Esophagus muscularis mucosa (tissue), 4 donors: ENCODE measurements around the gene DSCAM. TPM values are rescaled to one million over a fixed set of nuclear protein-coding genes. Genes with fewer than 3 reads are reported as not detected.

ENCODE experiments used
- DNase-seq: peaks from one replicate; pipeline ENCODE4 v3.0.0-alpha.2; 2017; ENCODE audit errors: extremely low spot score
- H3K27ac ChIP-seq, 4 donors: fragments of 200-600 bp; sonication (generic); replicated peaks in 1 of 4; 1 replicate in 3 of 4; 2 replicates in 1 of 4; pipeline ENCODE4 v1.5.1; 2016 to 2019; ENCODE audit warnings: mild to moderate bottlenecking in 1 of 4
- H3K27me3 ChIP-seq, 4 donors: fragments of 200-600 bp; sonication (generic); one replicate each; pipeline versions ENCODE4 v1.5.1 to v1.6.0; 2016 to 2019
- H3K36me3 ChIP-seq, 4 donors: fragments of 200-600 bp; sonication (generic); one replicate each; pipeline ENCODE4 v1.5.1; 2016 to 2019
- H3K4me1 ChIP-seq, 4 donors: fragments of 200-600 bp; sonication (generic); one replicate each; pipeline ENCODE4 v1.5.1; 2016 to 2019
- H3K4me3 ChIP-seq, 4 donors: fragments of 200-600 bp; sonication (generic); 1 replicate in 2 of 4; 2 replicates in 2 of 4; pipeline ENCODE4 v1.5.1; 2016 to 2019; ENCODE audit warnings: mild to moderate bottlenecking in 4 of 4, moderate library complexity in 1 of 4
- H3K9me3 ChIP-seq, 4 donors: fragments of 200-600 bp; sonication (generic); 1 replicate in 3 of 4; 2 replicates in 1 of 4; pipeline ENCODE4 v1.5.1; 2016 to 2019
- EP300 ChIP-seq: sonication (generic); formaldehyde crosslinking; IDR thresholded peaks from one replicate; pipeline ENCODE4 v1.6.1; 2017; ENCODE audit warnings: antibody characterized with exemption
- POLR2A ChIP-seq: fragments of 450-650 bp; IDR thresholded peaks from one replicate; pipeline ENCODE4 v1.6.1; 2017; ENCODE audit warnings: antibody characterized with exemption, moderate library complexity, mild to moderate bottlenecking, low read depth
- POLR2AphosphoS5 ChIP-seq, 2 donors: sonication (generic); formaldehyde crosslinking; IDR thresholded peaks; one replicate each; pipeline ENCODE4 v1.6.1; 2017; ENCODE audit warnings: antibody characterized with exemption in 2 of 2
- WGBS: methylation state at CpG from one replicate; pipeline ENCODE4 v1.1.5; 2018; 5-methylcytosine and 5-hydroxymethylcytosine counted together
- intact Hi-C: fragments of 100-400 bp; cut with DNase I; formaldehyde crosslinking; loops from one replicate; pipeline ENCODE4 v1.15.1; 2023
- total RNA-seq, 4 donors: library from RNA; depleted of rRNA; stranded (reverse); fragments of >200 nt; gene quantifications; one replicate each; pipeline versions ENCODE4 v1.1.0 to v1.2.1, GENCODE V29; 2016
- TF ChIP-seq, protein P1 (sequence below), 3 experiments: fragments of 200-600 bp in 2 of 3; fragments of 450-650 bp in 1 of 3; sonication (generic) in 2 of 3; IDR thresholded peaks; one replicate each; pipeline ENCODE4 v1.5.1; 2017 to 2019; ENCODE audit warnings: antibody characterized with exemption in 3 of 3, mild to moderate bottlenecking in 2 of 3, moderate library complexity in 1 of 3

The DSCAM gene
- total RNA-seq, 4 donors from 2014 or later: 0.06 to 0.42 (median 0.17) TPM; not detected in 1

DNA sequence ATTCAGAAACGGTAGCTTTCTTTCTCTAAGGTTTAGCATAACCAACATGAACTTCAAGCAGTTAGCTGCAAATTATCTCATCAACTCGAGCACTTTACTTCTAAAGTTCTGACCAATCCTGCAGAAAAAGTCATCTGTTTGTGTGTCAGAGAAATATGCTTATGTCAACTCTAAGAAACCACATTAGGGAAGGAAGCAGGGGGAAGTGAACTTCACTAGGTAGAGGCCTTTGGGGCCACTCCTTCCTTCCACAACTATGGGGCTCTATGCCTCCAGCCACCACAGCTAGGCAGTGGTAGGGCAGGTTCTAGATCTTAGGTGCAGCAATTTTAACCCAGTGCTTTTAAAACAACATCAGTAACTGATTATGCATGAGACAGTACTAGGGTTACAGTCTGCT lies 375.9 kb downstream of the DSCAM start:
- Histone ChIP-seq H3K27me3 (no peaks in the 10 kb centered on the region), H3K27ac (no peak overlapping the region), H3K36me3 (no peaks in the 10 kb centered on the region), H3K4me3 (no peak overlapping the region), H3K9me3 (no peaks in the 10 kb centered on the region), H3K4me1 (no peaks in the 10 kb centered on the region)
- TF ChIP-seq, protein P1, sequence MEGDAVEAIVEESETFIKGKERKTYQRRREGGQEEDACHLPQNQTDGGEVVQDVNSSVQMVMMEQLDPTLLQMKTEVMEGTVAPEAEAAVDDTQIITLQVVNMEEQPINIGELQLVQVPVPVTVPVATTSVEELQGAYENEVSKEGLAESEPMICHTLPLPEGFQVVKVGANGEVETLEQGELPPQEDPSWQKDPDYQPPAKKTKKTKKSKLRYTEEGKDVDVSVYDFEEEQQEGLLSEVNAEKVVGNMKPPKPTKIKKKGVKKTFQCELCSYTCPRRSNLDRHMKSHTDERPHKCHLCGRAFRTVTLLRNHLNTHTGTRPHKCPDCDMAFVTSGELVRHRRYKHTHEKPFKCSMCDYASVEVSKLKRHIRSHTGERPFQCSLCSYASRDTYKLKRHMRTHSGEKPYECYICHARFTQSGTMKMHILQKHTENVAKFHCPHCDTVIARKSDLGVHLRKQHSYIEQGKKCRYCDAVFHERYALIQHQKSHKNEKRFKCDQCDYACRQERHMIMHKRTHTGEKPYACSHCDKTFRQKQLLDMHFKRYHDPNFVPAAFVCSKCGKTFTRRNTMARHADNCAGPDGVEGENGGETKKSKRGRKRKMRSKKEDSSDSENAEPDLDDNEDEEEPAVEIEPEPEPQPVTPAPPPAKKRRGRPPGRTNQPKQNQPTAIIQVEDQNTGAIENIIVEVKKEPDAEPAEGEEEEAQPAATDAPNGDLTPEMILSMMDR (IDR thresholded peaks at IDR 0.05): no peak
- TF ChIP-seq EP300: no peak
- no peak for TF ChIP-seq POLR2AphosphoS5 (IDR thresholded peaks at IDR 0.05)
- TF ChIP-seq POLR2A: no peak
- no peak for DNase-seq
- intact Hi-C loops: no loop called here
- 67% methylated on average over 2 of the region's 2 CpGs for WGBS

DNA sequence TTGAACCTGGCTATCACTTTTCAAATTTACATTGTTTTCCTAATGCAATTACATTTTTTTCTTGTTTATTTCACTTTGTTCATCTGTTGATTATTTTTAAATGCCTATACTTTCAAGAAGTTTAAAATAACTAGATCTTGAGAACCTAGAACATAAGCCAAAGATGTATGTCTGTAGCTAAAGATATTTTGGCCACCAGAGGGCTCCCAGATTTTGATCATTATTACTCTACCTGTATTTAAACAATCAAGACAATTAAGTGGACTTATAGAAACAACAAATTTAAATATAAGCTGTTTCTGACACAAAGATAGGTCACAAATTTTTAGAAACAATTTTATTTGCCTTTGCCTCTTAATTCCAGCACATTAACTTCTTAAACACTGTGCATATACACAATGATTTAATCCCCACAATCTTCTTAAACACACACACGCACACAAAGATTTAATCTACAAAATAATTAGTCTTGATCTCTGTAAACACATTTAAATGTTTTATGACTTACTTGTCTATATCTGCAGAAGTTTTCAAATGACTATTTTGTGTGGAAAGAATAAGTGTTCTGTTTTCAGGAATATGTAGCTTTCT lies 380.0 kb downstream of the DSCAM start:
- no peak for DNase-seq
- H3K4me1 ChIP-seq: no peaks in the 10 kb centered on the region
- no peaks in the 10 kb centered on the region for H3K36me3 ChIP-seq
- H3K27ac ChIP-seq: no peak overlapping the region
- intact Hi-C loops: no loop called here
- no peak for TF ChIP-seq EP300
- TF ChIP-seq, protein P1 (IDR thresholded peaks at IDR 0.05): peak; percentile 9 to 41 (median 17)
- no peak for TF ChIP-seq POLR2AphosphoS5 (IDR thresholded peaks at IDR 0.05)
- WGBS: 81% methylated on average over 1 of the region's 1 CpG
- H3K27me3 ChIP-seq: peaks cover 0 to 9% (median 0%) of the 10 kb centered on the region in 4 donors
- H3K9me3 ChIP-seq: no peaks in the 10 kb centered on the region
- H3K4me3 ChIP-seq: no peak overlapping the region

DNA sequence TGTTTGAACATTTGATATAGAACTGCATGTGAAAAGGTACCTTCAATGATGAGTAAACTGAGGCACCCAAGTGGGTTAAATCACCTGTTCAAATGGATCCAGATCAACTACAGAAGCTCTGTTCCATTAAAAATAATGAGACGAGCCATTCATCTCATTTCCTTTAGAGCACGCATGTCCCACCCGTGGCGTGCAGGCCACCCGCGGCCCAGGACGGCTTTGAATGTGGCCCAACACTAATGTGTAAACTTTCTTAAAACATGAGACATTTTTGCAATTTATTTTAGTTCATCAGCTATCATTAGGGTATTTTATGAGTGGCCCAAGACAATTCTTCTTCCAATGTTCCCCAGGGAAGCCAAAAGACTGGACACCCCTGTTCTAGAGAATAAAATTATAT lies 381.6 kb downstream of the DSCAM start:
- intact Hi-C loops: no loop called here
- 93% methylated on average over 7 of the region's 7 CpGs for WGBS

DNA sequence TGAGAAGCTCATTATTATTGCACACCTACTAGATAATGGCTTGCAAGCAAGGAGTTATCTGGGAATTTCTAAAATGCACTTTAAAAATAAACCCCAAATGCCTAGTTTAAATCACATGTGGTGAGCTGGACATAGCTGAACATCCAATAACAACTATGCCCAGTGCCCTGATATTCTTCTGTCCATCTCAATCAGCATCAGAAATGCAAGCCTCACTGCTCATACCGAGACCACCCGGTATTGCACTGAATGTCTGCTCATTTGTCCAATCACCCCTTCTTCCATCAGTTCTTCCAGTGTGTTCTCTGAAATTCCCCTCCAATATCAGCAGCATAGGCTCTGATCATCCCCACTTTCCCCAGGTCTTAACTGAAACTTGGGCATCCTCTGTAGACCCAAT lies 383.8 kb downstream of the DSCAM start:
- intact Hi-C loops: no loop called here
- Histone ChIP-seq H3K4me3 (no peak overlapping the region), H3K27ac (no peak overlapping the region), H3K9me3 (no peaks in the 10 kb centered on the region), H3K36me3 (no peaks in the 10 kb centered on the region), H3K27me3 (peaks cover 0 to 9% (median 0%) of the 10 kb centered on the region in 4 donors), H3K4me1 (no peaks in the 10 kb centered on the region)
- WGBS: 95% methylated on average over 2 of the region's 2 CpGs
- DNase-seq: no peak
- TF ChIP-seq POLR2AphosphoS5 (IDR thresholded peaks at IDR 0.05) (no peak), POLR2A (no peak), EP300 (no peak)
- TF ChIP-seq, protein P1 (IDR thresholded peaks at IDR 0.05): no peak

More for the DNA sequence above, 381.6 kb downstream of the DSCAM start:
- Histone ChIP-seq H3K4me1 (no peaks in the 10 kb centered on the region), H3K27me3 (peaks cover 0 to 9% (median 0%) of the 10 kb centered on the region in 4 donors), H3K36me3 (no peaks in the 10 kb centered on the region), H3K9me3 (no peaks in the 10 kb centered on the region), H3K27ac (no peak overlapping the region), H3K4me3 (no peak overlapping the region)
- TF ChIP-seq POLR2AphosphoS5 (IDR thresholded peaks at IDR 0.05): no peak
- no peak for TF ChIP-seq EP300
- TF ChIP-seq POLR2A: no peak
- TF ChIP-seq, protein P1 (IDR thresholded peaks at IDR 0.05): no peak
- DNase-seq: no peak

DNA sequence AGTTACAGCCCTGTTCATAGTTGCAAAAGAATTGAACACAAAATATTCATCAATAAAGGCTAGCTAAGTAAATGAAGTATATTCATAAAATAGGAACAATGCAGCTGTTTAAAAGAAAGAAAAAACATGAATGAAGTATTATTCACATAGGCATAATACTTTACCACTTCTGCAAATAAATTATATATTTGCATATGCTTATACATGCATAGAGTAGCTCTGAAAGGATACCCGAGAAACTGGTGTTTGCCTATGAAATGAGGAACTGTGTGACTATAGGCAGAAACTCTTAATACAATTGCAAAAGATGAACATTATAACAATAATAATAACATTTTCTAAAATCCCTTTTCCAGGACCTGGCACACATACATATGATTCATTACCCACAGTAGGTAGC lies 385.9 kb downstream of the DSCAM start:
- Histone ChIP-seq H3K4me1 (no peaks in the 10 kb centered on the region), H3K4me3 (no peak overlapping the region), H3K36me3 (no peaks in the 10 kb centered on the region), H3K27ac (no peak overlapping the region), H3K27me3 (peaks cover 0 to 9% (median 0%) of the 10 kb centered on the region in 4 donors), H3K9me3 (no peaks in the 10 kb centered on the region)
- DNase-seq: no peak
- TF ChIP-seq EP300 (no peak), POLR2AphosphoS5 (IDR thresholded peaks at IDR 0.05) (no peak), POLR2A (no peak)
- TF ChIP-seq, protein P1 (IDR thresholded peaks at IDR 0.05): no peak
- intact Hi-C loops: no loop called here
- WGBS: 78% methylated on average over 1 of the region's 1 CpG
